NT2/D1 (cell line): ENCODE results near the gene LIMS1.

Experiments
- DNase-seq: peaks from one replicate; pipeline ENCODE4 v3.0.0-alpha.2; 2011; ENCODE audit warnings: low read depth, low spot score
- H3K27me3 ChIP-seq: 2 replicates; pipeline ENCODE4 v1.6.0; 2011; ENCODE audit warnings: mild to moderate bottlenecking; ENCODE audit not compliant: insufficient read length, insufficient read depth
- H3K36me3 ChIP-seq: 2 replicates; pipeline ENCODE4 v1.6.1; 2011; ENCODE audit warnings: mild to moderate bottlenecking, low read length, mixed read lengths; ENCODE audit not compliant: insufficient read depth, insufficient read length
- H3K4me1 ChIP-seq: 2 replicates; pipeline ENCODE4 v1.5.1; 2011; ENCODE audit not compliant: insufficient read depth, insufficient read length
- H3K4me3 ChIP-seq: 2 replicates; pipeline ENCODE4 v1.5.1; 2011; ENCODE audit warnings: low read depth; ENCODE audit not compliant: insufficient read length
- H3K9ac ChIP-seq: 2 replicates; pipeline ENCODE4 v1.6.0; 2011; ENCODE audit warnings: low read depth; ENCODE audit not compliant: insufficient read length
- H3K9me3 ChIP-seq: 2 replicates; pipeline ENCODE4 v1.5.1; 2011; ENCODE audit warnings: mild to moderate bottlenecking, low read length; ENCODE audit not compliant: insufficient read depth
- SUZ12 ChIP-seq: IDR thresholded peaks from 2 replicates; pipeline ENCODE4 v1.6.1; 2011; ENCODE audit not compliant: insufficient read length, insufficient read depth; ENCODE audit errors: extremely low read depth
- YY1 ChIP-seq: IDR thresholded peaks from 2 replicates; pipeline ENCODE4 v1.6.1; 2011; ENCODE audit not compliant: insufficient read length, insufficient read depth
- ZNF274 ChIP-seq: IDR thresholded peaks from 2 replicates; pipeline ENCODE4 v1.6.1; 2011; ENCODE audit warnings: mild to moderate bottlenecking, low read depth, low read length

LIMS1 gene

GRCh38 chr2:108560241-108560811 is 26.1 kb downstream of the LIMS1 start:
- Histone ChIP-seq H3K9ac (no peak overlapping the region), H3K4me1 (no peaks in the 10 kb centered on the region), H3K27me3 (no peaks in the 10 kb centered on the region), H3K9me3 (peaks cover 4% of the 10 kb centered on the region; the same call in 1 of the 2 replicates), H3K36me3 (no peaks in the 10 kb centered on the region), H3K4me3 (no peak overlapping the region)
- no peak for DNase-seq
- no peak for TF ChIP-seq ZNF274
- TF ChIP-seq YY1, result no peak

GRCh38 chr2:108560895-108561530 is 26.7 kb downstream of the LIMS1 start:
- H3K9ac ChIP-seq, result no peak overlapping the region
- H3K4me3 ChIP-seq, result no peak overlapping the region
- H3K4me1 ChIP-seq, result no peaks in the 10 kb centered on the region
- no peaks in the 10 kb centered on the region for H3K27me3 ChIP-seq
- TF ChIP-seq ZNF274, result no peak
- TF ChIP-seq SUZ12, result no peak
- no peak for TF ChIP-seq YY1
- H3K9me3 ChIP-seq, result peaks cover 4% of the 10 kb centered on the region; the same call in 1 of the 2 replicates
- DNase-seq, result no peak
- no peaks in the 10 kb centered on the region for H3K36me3 ChIP-seq

GRCh38 chr2:108562274-108562673 is 28.0 kb downstream of the LIMS1 start:
- Histone ChIP-seq H3K4me1 (no peaks in the 10 kb centered on the region), H3K9ac (no peak overlapping the region), H3K36me3 (no peaks in the 10 kb centered on the region), H3K27me3 (no peaks in the 10 kb centered on the region), H3K9me3 (no peaks in the 10 kb centered on the region), H3K4me3 (no peak overlapping the region)
- no peak for TF ChIP-seq ZNF274
- no peak for TF ChIP-seq SUZ12
- TF ChIP-seq YY1, result no peak
- DNase-seq, result no peak

- TF ChIP-seq SUZ12, result no peak
- TF ChIP-seq YY1, result no peak
- no peak for TF ChIP-seq ZNF274
- Histone ChIP-seq H3K9me3 (no peaks in the 10 kb centered on the region), H3K27me3 (no peaks in the 10 kb centered on the region), H3K4me3 (no peak overlapping the region), H3K4me1 (no peaks in the 10 kb centered on the region), H3K36me3 (no peaks in the 10 kb centered on the region), H3K9ac (no peak overlapping the region)
- DNase-seq, result no peak
These were observed 30.2 kb downstream of the LIMS1 start for GRCh38 chr2:108564510-108564909.

GRCh38 chr2:108565778-108566375 is 31.6 kb downstream of the LIMS1 start:
- Histone ChIP-seq H3K9me3 (no peaks in the 10 kb centered on the region), H3K4me1 (peaks cover 3% of the 10 kb centered on the region), H3K9ac (no peak overlapping the region), H3K27me3 (no peaks in the 10 kb centered on the region), H3K4me3 (no peak overlapping the region), H3K36me3 (no peaks in the 10 kb centered on the region)
- no peak for DNase-seq
- TF ChIP-seq SUZ12 (no peak), ZNF274 (no peak), YY1 (no peak)

- no peak for DNase-seq
- TF ChIP-seq SUZ12 (no peak), ZNF274 (no peak), YY1 (no peak)
- peaks cover 3% of the 10 kb centered on the region for H3K4me1 ChIP-seq
- H3K27me3 ChIP-seq, result no peaks in the 10 kb centered on the region
- no peaks in the 10 kb centered on the region for H3K9me3 ChIP-seq
- H3K9ac ChIP-seq, result no peak overlapping the region
- H3K4me3 ChIP-seq, result no peak overlapping the region
- no peaks in the 10 kb centered on the region for H3K36me3 ChIP-seq
These were observed 36.1 kb downstream of the LIMS1 start for GRCh38 chr2:108570416-108570815.

GRCh38 chr2:108571286-108571685 is 37.0 kb downstream of the LIMS1 start:
- Histone ChIP-seq H3K4me3 (no peak overlapping the region), H3K4me1 (peaks cover 3% of the 10 kb centered on the region), H3K27me3 (no peaks in the 10 kb centered on the region), H3K36me3 (no peaks in the 10 kb centered on the region), H3K9me3 (no peaks in the 10 kb centered on the region), H3K9ac (no peak overlapping the region)
- TF ChIP-seq SUZ12 (no peak), ZNF274 (no peak), YY1 (no peak)
- no peak for DNase-seq
